ENCODE measurements around the gene CACNA1E.
A peak's percentile ranks its signal among the peaks of the same experiment; 100 is the strongest.

CACNA1E gene

DNA sequence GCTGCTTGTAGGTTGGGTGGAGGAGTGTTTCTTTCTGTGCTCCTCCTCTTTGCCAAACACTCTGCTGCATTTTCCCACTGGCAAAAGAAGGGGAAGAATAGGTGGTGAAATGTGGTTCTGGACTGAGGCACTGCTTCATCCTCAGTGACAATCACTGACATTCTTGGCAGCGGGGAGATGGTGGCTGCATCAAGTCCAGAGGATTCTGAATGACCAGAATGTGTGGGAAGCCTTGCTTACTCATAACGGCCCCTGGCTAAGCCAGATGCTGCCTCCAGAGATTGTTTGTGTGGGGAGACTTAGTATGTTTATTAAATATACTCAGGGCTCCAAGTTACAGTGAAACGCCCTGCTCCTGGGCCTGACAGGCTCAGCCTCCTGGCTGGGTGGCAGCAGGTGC lies 160.3 kb downstream of the CACNA1E start:
- no peak for DNase-seq

DNA sequence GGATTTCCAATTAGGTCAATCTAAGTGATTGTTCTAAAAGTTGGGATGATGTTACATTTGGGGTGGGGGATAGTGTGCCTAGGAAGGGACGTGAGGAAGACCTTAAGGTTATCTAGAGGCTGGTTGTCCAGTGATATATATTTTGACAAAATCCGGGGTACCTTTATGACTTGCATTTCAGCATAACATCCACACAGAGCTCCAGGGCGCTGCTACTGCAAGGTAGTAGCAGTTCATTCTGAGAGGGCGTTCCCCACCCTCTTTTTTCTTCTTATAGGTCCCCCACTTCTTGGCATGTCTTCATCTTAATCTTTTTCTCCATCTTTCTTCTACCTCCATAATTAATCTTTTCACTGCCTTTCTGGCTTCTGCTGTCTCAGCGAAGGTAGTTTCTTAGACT lies 161.9 kb downstream of the CACNA1E start:
- DNase-seq, result no peak

DNA sequence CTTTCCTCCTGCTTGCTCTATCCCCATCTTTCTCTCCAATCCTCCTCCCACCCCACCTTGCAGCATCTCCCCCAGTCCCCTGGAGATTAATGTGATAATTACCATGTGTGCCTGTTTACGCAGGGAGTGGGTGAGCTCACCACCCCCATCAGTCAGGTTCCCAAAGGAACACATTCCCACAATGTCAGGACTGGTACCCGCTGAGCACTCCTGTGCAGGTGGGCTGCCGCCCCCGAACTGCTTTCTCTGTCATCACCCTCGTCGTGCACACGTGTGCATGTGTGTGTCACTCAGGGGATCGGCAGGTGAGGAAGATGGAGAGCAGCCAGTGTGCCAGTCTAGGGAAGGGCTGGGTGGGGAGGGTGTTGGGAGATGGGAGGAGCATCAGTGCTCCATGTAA lies 163.4 kb downstream of the CACNA1E start:
- DNase-seq, result no peak

DNA sequence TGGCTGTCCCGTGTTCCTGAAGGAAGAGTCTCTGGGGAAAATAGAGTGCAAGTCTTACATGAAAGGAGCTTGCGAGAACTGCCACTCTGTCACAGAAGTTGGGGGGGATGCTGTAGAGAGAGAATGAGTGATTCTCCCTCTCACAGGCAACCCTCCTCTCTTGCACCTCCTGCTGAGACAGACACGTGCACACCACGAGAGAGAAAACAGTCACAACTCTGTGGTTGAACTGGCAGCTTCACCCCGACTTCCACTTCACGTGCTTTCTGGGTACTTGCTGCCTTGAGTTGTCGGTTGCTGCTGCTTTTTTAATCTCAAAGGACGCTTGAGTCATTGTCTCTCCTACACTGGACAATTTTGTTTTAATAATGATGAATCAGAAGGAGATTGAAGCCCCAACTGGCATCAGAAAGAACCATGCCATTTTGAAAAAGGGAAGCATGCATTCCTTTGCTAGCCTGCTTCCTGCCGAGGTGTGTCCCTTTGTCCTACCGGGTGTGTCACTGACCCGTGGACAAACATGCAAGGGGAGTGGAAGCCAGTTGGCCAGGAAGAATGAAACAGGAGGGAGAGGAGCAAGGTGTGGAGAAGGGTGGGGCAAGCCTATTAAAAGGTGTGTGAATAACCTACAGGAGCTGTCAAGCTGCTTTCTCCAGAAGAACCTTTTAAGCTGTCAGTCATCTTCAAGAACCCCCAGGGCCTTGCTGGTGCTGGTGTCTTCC lies 164.2 kb downstream of the CACNA1E start:
- DNase-seq, result no peak

DNA sequence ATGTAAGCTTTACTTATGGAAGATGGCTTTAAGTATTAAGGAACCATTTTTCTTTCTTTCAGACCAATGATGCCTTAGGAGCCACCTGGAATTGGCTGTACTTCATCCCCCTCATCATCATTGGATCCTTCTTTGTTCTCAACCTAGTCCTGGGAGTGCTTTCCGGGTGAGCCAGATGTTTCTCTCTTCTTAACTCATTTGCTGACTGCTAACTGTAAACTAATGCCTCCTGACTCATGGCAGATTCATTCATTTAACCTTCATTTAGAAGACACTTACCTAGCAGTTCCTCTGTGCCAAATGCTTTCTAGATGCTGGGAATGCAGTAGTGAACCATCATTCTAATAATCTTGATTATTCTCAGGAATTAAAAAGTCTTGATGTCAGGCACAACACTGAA lies 168.0 kb downstream of the CACNA1E start:
- DNase-seq, result no peak

DNA sequence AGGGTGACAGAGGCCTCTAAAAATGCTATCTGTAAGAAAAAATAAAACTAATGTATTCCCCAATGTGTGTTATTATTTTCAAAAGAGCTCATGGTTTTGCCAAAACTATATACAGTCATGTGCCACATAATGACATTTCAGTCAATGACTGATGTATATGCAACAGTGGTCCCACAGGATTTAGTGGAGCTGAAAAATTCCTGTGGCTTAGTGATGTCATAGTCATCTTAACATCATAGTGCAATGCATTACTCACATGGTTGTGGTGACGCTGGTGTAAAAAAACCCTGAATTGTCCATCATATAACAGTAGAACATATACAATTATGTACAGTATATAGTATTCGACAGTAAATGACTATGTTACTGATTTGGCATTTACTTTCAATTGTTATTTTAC lies 172.4 kb downstream of the CACNA1E start:
- no peak for DNase-seq

DNA sequence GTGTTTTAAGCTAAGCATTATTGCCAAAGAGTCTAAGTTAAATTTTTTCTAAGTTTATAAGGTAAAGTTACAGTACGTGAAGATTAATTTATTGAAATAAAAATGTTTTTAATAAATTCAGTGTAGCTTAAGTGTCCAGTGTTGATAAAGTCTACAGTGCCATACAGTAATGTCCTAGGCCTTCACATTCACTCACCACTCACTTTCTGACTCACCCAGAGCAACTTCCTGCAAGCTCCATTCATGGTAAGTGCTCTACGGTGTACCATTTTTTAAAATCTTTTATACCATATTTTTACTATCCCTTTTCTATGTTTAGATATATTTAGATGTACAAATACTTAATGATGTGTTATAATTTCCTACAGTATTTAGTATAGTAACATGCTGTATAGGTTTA lies 173.2 kb downstream of the CACNA1E start:
- no peak for DNase-seq

DNA sequence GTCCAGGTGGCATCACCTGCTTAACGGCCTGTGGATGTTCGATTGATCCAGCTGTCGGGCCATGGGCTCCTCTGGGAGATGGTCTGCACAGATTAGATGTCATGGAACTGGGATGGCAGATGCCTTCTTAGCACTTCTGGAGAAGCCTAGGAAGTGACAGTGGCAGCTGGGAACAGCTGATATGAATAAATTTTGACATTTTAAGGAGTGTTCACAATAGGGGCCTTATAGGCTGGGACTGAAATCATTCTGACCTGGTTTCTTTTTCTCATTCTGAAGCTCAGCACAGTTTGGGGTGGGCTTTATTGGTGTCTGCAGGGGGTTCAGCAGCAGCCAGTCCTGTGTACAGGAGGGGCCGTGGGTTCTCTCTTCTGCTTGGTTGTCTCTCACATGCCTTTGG lies 175.3 kb downstream of the CACNA1E start:
- DNase-seq, result no peak

DNA sequence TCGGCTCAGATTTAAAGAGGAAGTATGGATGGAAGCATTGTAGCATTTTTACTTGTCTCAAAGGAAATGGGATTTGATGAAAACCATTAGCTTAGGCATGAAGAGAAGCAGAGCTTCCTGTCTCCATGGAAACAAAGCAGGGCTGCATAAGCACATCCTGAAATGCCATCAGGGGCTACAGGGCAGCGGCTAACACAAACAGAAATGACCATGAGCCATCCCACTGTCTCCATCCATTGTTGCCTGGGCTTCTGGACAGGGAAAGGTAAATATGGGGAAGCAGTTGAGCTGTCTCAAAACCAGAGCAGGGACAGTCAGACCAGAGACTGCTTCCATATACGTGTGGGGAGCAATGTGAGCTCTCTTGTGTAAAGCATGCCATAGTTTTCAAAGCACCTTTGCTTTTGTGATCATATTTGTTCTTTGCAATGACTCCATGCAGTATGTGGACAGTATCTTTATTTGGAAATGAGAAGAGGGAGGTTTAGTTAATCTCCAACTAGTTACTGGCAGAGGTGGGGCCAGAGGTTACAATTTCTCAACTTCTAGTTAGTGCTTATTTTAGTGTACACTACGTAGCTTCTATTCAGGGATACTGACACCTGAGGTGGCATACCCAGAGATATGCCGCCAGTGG lies 176.1 kb downstream of the CACNA1E start:
- DNase-seq, result no peak

DNA sequence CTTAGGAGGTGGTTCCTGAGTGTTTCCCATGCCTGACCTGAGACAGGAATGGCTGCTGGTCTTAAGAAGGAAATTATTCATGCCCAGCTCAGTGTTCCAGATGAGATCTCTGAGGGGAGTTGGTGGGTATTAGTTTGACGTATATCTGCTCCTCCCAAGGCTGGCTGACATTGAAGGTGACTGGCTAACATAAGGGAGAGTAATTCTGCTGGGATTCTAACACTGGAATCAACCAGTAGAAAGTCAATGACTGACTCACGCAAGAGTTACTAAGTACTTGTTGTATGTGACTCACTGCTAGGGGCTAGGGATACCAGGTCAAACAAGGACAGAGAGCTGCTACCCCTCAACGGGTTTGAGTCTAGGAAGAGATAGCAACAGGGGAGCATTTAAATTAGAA lies 177.3 kb downstream of the CACNA1E start:
- DNase-seq, result no peak

DNA sequence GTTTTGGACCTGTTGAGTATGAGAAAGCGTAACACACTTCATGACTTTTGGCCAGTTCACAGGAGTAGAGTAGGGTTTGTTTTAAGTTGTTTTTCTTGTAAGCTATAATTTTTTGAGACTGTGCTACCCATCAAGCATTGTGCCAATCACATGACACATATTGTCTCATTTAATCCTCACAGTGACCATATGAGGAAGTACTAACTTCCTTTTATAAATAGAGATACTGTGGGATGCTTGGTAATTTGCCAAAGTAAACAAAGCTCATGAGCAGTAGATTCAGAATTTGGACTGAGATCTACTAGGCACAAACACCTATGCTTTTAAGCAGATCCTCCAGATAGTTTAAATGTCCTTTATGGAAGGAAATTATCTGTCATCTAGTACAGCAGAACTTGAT lies 178.3 kb downstream of the CACNA1E start:
- DNase-seq, result no peak

DNA sequence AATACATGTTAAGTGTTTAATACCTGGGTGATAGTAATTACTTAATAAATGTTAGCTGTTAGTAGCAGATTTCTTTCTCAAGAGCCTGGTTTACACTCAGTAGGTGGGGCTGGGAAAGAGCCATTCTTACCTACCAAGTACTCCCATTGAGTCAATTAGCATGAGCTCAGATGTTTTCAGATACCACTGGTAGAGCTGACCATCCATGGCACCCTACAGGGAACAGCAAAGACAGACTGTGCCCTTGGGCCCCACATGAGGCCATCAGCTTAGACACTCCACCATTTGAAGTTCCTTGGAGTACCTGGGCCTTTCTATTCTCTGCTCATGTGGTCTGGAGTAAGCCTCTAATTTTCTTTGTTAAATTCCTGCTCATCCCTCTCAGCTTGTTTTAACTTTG lies 179.3 kb downstream of the CACNA1E start:
- no peak for DNase-seq

DNA sequence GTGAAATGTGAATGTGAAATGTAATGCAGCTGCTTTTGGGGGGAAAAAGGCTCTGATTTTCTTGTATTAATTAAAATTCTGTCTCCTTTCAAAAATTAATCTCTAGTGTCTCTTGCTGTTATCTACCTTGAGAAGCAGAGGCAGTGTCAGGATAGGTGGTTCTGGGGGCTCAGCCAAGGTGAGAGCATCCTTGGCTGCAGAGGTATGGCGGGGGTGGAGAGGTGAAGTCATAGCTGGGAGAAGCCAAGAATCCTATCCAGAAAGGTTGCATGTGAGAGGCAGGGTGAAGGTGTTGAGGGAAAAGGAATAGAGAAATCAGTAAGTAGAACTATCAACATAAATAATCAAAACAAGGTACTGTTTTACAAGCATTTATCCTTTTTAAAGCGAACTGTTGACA lies 181.2 kb downstream of the CACNA1E start:
- no peak for DNase-seq

DNA sequence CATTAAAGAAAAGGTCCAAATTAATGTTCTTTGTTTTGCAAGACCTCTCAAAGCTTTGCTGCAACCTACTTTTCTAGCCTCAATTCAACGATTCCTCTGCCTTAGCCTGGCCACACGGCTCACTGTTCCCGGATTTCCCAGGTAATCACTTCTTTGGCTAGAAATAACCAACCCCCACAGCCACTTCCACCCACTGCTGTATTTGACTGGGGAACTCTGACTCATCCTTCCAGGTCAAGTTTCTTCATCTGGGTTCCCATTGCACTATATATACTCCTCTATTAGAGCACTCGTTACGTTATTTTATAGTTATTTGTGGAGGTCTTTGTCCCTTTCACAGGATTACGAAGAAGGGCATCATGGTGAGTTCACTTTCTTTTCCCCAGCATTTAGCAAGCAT lies 185.9 kb downstream of the CACNA1E start:
- DNase-seq, result no peak

DNA sequence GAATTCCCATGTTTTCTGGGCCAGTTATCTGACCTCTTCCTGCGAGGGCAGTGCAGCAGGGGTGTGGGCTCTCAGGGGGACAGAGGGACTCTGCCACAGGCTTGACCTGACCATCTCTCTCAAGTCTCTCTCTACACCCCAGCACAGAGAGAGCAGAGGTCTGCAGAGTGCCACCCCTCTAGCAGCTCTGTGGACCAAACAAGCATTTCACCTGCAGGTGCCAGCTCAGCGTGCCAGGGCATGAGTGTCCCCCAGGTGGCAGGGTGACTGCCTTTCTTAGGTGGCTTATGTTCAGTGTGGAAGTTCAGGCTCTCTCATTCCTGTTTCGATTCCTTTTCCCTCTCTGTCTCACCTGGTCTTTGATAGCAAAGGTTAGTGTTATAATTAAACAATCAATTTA lies 191.3 kb downstream of the CACNA1E start:
- DNase-seq, result no peak

DNA sequence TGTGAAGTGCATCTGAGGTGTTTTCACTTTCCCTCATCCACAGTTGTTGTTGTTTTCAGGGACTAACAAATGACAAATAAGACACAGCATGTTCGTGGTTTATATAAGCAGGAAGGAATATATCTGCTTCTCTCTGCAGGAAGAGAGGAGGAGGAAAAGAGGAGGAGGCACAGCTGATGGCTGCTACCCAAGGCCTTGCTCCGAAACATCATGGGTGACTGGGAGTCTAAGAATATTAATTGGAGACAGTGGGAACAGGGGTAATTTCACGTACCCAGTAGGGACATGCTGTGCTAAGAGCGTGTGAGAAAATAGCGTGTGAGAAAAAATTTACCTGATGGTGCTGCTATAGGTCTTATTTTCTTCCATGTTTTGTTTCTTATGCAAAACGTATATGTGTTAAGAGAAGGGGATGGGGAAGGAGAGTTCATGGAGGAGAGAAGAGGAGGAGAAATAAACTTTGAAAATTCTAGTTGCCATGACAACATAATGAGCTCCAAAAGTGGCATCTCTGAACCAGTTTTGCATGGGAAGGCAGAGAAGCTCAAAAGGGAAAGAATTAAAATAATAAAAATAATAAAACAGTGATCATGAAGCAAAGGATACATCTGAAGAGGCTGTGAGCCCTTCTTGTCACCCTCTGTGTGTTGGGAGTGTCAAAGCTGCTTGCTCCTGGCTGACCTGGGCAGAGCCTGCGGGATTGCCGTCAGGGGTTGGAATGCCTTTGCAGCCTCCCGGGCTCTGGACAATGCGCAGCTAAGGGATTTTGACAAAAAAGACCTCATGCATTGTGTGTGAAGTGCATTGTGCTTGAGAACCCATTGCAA lies 192.0 kb downstream of the CACNA1E start:
- DNase-seq, result no peak

DNA sequence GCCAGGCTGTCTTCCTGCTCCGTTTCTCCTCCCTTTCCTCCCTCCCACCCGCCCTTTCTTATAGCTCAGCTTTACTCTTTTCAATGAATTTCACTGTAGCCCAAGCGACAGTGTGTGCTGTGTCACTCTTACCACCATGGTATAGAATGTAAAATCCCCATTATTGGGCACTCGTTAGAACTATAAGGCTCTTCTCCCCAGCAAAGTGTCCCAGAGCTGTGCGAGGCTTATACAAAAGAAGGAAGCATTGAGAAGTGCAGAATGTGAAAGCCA lies 192.5 kb downstream of the CACNA1E start:
- DNase-seq, result no peak

DNA sequence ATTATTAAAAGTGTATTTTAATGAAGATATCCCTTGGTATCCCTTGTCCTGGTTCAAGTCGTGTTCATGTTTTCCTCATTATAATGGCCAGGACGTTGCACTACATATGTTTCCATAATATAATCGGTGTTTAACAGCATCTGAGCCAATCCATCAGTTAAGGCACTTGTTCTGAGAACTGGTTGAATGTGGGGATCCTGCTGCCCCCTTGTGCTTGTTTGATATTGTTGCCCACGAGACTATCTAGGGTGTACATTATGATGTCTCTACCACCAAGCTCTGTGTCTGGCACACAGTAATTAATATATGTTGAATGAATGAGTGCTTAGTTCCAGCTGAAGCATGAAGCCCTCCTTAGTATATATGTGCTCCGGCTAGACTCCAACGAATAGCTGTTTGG lies 193.0 kb downstream of the CACNA1E start:
- no peak for DNase-seq

DNA sequence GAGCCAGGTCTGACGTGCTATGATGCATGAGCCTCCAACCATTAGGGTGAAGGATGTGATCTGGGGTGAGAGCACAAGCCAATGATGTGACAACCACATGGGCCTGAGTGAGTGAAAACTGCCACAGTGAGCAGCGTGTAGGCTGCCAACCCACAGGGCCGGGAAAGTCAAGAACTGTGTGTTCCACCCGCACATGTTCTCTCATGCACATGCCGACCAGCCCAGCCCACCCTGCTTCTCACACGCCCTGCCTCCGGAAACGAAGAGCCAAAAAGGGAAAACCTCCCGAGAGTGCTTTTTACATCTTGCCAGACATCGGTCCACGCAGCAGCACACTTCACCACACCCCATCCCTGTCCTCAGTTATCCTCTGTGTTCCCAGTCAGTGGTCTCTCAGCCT lies 197.0 kb downstream of the CACNA1E start:
- no peak for DNase-seq

DNA sequence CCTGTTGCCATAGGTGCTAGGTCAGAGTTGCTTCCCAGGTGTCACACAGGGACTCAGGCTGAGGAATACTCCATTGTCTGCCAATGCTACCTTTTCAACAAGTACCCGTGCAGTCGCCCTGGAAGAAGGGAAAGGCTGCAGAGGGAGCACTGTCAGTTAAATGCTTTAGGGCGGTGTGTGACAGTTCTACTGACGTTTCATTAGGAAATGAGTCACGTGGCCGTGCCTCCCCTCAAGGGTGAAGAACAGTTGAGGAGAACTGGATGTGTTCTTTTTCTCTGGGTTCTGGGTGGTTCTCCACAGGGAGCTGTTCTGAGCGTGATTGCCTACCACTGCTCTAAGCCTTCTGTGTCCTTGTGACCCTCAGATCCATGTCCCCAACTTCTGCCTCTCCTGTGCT lies 197.6 kb downstream of the CACNA1E start:
- no peak for DNase-seq

DNA sequence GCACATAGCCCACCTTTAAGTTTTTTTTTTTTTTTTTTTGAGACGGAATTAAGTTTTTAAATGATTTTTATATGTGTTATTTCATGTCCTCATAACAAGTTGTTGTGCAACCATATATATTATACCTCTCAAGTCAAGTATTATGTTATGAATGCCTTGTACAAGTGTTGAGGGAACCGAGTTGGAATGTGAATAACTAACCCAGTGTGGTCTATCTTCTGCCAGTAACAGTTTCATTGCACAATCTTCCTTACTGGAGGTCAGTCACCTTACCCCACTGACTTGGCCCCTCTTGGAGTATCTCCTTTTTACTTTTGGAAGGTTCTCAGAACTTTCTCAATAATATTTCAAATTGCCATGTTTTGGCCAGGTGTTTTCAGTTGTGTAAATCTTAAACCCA lies 201.9 kb downstream of the CACNA1E start:
- DNase-seq, result no peak

DNA sequence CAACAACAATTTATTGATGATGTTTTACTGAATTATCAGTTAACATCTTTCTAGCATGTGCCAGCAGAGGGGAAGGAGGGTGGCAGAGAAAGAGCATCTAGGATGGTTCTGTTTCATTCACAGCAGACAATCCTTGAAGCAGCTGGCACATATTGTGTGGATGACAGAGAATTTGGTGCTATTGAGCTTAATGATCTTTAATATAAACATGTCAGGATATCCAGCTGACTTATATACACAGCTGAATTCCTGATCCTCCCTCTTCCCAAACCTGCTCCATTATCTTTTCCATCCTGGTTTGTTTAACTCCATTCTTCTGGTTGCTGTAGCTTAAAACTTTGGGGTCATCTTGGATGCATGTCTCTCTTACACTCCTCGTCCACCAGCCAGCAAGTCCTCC lies 218.6 kb downstream of the CACNA1E start:
- no peak for DNase-seq

DNA sequence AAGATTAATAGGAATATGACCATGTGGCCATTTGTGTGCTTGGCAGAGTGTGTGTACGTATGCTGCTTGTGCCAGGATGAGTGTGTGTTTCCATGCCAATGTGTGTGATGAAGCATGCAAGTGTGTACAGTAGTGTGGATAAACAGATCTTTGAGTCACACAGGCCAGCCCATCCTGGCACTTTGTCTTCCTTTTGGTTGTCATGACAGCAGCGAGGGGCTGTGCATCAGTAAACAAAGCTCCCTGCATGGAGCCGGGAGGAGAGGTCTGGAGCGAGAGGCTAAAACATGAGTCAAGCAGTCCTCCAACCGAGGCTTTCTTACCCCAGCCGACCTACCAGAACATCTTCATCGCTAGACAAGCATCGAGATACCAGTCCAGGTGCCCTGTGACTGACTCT lies 221.2 kb downstream of the CACNA1E start:
- DNase-seq, result no peak

DNA sequence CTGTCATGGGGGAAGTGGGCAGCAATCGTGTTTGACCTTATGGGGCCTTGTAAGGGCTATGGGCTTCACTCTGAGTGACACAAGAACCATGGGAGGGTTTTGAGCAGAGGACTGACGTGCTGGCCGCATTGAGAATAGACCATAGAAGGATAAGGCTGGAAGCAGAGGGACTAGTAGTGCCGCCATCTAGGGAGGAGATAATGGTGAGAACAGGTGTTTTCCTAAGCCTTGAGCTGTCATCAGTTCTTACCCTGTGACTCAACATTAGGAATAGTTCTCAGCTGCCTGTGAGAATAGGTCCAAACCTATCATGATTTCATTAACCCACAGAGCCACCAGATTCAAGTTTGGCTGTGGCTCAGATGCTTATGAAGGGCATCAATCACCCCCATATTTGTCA lies 228.5 kb downstream of the CACNA1E start:
- DNase-seq, result no peak

DNA sequence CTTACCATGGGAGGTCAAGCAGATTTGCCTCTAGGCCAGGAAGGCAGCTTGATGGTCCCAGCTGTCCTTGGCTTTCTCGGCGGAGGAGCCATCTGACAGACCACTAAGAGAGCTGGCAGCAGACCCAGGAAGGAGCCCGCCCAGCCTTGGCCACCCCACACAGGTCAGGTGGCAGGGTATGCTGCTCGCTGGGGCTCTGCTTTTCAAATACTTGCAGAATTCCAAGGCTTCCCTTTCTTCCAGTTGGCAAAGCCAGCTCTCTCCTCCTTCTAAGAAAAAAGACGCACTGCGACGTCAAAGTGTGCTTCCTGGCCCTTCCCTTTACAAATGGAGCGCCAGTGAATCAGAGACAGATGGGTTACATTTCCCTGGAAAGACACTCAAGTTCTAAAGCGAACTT lies 229.4 kb downstream of the CACNA1E start:
- DNase-seq, result peak; percentile 40

Measured in femur (tissue), 1 donor.